ENCODE results near the gene RAB24. TPM values are rescaled to one million over a fixed set of nuclear protein-coding genes. Genes with fewer than 3 reads are reported as not detected.

Gene RAB24
- total RNA-seq, 1 donor from 2014 or later: 31.7 TPM

DNA sequence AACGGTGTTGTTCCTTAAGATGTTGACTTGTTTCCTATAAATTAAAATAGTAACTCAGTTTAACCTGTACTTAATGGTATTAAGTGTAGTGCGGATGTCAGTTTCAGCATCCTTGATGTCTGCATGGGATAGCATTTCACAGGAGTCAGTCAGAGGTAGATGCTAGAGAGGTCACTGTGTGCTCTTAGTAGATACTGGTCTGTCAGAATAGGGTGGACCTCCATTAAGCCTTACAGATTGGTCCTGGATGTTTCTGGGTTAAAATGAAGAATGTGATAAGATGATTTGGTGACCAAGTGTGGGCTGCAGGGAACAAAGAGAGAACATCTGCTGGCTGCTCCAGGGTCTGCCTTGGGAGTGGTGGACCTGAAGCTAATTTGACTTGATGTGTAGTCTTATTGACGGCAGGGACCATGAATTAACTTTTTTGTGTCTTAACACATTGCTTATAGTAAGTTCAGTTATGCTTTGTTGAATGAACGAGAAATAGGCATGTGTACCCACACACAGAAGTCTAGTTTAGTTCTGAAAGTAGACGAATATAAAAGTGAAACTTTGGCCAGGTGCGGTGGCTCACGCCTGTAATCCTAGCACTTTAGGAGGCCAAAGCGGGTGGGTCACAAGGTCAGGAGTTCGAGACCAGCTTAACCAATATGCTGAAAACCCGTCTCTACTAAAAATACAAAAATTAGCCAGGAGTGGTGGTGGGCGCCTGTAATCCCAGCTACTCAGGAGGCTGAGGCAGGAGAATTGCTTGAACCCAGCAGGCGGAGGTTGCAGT, 12.5 kb downstream of the RAB24 start:
- TF ChIP-seq CTCF (IDR thresholded peaks at IDR 0.05; ENCODE audit: insufficient read depth, low read depth, low read length) (no peak), EZH2 (IDR thresholded peaks at IDR 0.05; ENCODE audit: insufficient read depth, low read length) (no peak)
- H3K9me3 Mint-ChIP-seq (ENCODE audit: unreplicated experiment): no peaks in the 10 kb centered on the region
- H3K27me3 Mint-ChIP-seq (ENCODE audit: low read depth, unreplicated experiment): no peaks in the 10 kb centered on the region
- H3K36me3 Mint-ChIP-seq (ENCODE audit: low read depth, unreplicated experiment): peaks cover 31% of the 10 kb centered on the region
- no peak overlapping the region for H3K9ac ChIP-seq (ENCODE audit: low read length)
- no peak overlapping the region for H3K4me3 ChIP-seq (ENCODE audit: insufficient read depth, low read depth, low read length)
- DNase-seq (ENCODE audit: low read depth) (no peak), FAIRE-seq (no peak)
- peaks cover 55% of the 10 kb centered on the region for H3K36me3 ChIP-seq (ENCODE audit: insufficient read depth, low read length)
- H3K27me3 ChIP-seq (ENCODE audit: insufficient read depth, low read length): no peaks in the 10 kb centered on the region
- H4K20me1 ChIP-seq (ENCODE audit: insufficient read depth, low read length): peaks cover 11% of the 10 kb centered on the region
- H3K79me2 ChIP-seq (ENCODE audit: insufficient read depth, low read length): no peaks in the 10 kb centered on the region
- H3K4me1 ChIP-seq (ENCODE audit: insufficient read depth, low read length): no peaks in the 10 kb centered on the region
- no peak overlapping the region for H3K27ac Mint-ChIP-seq (ENCODE audit: unreplicated experiment)
- no peak overlapping the region for H2AFZ ChIP-seq (ENCODE audit: low read depth, low read length)
- H3K9me3 ChIP-seq (ENCODE audit: insufficient read depth, low read depth, low read length): no peaks in the 10 kb centered on the region
- no peak overlapping the region for H3K4me2 ChIP-seq (ENCODE audit: low read length)
- no peaks in the 10 kb centered on the region for H3K4me1 Mint-ChIP-seq (ENCODE audit: low read depth, unreplicated experiment)
- no peak overlapping the region for H3K27ac ChIP-seq (ENCODE audit: low read depth, low read length)
- no peak overlapping the region for H3K4me3 Mint-ChIP-seq (ENCODE audit: unreplicated experiment)

DNA sequence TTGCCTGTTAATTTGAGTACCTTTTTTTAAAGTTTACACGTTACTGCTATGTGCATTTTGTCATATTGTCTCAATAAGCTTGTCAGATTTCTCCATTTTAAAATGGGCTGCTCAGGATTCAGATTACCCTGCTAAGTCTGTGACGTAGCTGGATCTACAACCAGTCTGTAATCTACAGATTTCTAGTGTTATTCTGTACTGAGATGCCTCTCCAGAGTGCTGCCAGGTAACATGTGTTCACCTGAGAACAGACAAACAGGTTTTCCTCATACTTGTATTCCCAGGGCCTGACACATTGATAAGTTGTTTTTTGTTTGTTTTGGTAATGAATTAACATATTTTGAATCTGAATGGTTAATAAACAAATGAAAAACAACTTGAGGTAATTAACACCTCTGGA, 15.3 kb downstream of the RAB24 start:
- Mint-ChIP-seq H3K9me3 (ENCODE audit: unreplicated experiment) (no peaks in the 10 kb centered on the region), H3K27me3 (ENCODE audit: low read depth, unreplicated experiment) (no peaks in the 10 kb centered on the region), H3K27ac (ENCODE audit: unreplicated experiment) (no peak overlapping the region), H3K4me3 (ENCODE audit: unreplicated experiment) (no peak overlapping the region), H3K4me1 (ENCODE audit: low read depth, unreplicated experiment) (no peaks in the 10 kb centered on the region), H3K36me3 (ENCODE audit: low read depth, unreplicated experiment) (peaks cover 26% of the 10 kb centered on the region)
- Histone ChIP-seq H3K4me1 (ENCODE audit: insufficient read depth, low read length) (no peaks in the 10 kb centered on the region), H3K27me3 (ENCODE audit: insufficient read depth, low read length) (no peaks in the 10 kb centered on the region), H3K9ac (ENCODE audit: low read length) (no peak overlapping the region), H3K4me3 (ENCODE audit: insufficient read depth, low read depth, low read length) (no peak overlapping the region), H3K79me2 (ENCODE audit: insufficient read depth, low read length) (no peaks in the 10 kb centered on the region), H3K27ac (ENCODE audit: low read depth, low read length) (no peak overlapping the region), H3K36me3 (ENCODE audit: insufficient read depth, low read length) (peaks cover 48% of the 10 kb centered on the region), H3K9me3 (ENCODE audit: insufficient read depth, low read depth, low read length) (no peaks in the 10 kb centered on the region), H2AFZ (ENCODE audit: low read depth, low read length) (no peak overlapping the region), H4K20me1 (ENCODE audit: insufficient read depth, low read length) (peaks cover 9% of the 10 kb centered on the region), H3K4me2 (ENCODE audit: low read length) (no peak overlapping the region)
- FAIRE-seq: no peak
- TF ChIP-seq EZH2 (IDR thresholded peaks at IDR 0.05; ENCODE audit: insufficient read depth, low read length): no peak
- TF ChIP-seq CTCF (IDR thresholded peaks at IDR 0.05; ENCODE audit: insufficient read depth, low read depth, low read length): no peak
- DNase-seq (ENCODE audit: low read depth): no peak

GRCh38 chr5:177276886-177277285, 26.6 kb downstream of the RAB24 start:
- FAIRE-seq (no peak), DNase-seq (ENCODE audit: low read depth) (no peak)
- Histone ChIP-seq H3K79me2 (ENCODE audit: insufficient read depth, low read length) (peaks cover 2% of the 10 kb centered on the region), H3K36me3 (ENCODE audit: insufficient read depth, low read length) (peaks cover 41% of the 10 kb centered on the region), H3K4me1 (ENCODE audit: insufficient read depth, low read length) (no peaks in the 10 kb centered on the region), H3K27ac (ENCODE audit: low read depth, low read length) (no peak overlapping the region), H3K9me3 (ENCODE audit: insufficient read depth, low read depth, low read length) (no peaks in the 10 kb centered on the region), H4K20me1 (ENCODE audit: insufficient read depth, low read length) (peaks cover 21% of the 10 kb centered on the region), H3K9ac (ENCODE audit: low read length) (no peak overlapping the region), H3K4me2 (ENCODE audit: low read length) (no peak overlapping the region), H3K4me3 (ENCODE audit: insufficient read depth, low read depth, low read length) (no peak overlapping the region), H3K27me3 (ENCODE audit: insufficient read depth, low read length) (no peaks in the 10 kb centered on the region), H2AFZ (ENCODE audit: low read depth, low read length) (no peak overlapping the region)
- H3K27me3 Mint-ChIP-seq (ENCODE audit: low read depth, unreplicated experiment): no peaks in the 10 kb centered on the region
- H3K27ac Mint-ChIP-seq (ENCODE audit: unreplicated experiment): peak overlapping the region; percentile 41
- TF ChIP-seq EZH2 (IDR thresholded peaks at IDR 0.05; ENCODE audit: insufficient read depth, low read length): no peak
- TF ChIP-seq CTCF (IDR thresholded peaks at IDR 0.05; ENCODE audit: insufficient read depth, low read depth, low read length): no peak
- no peak overlapping the region for H3K4me3 Mint-ChIP-seq (ENCODE audit: unreplicated experiment)
- H3K9me3 Mint-ChIP-seq (ENCODE audit: unreplicated experiment): no peaks in the 10 kb centered on the region
- H3K36me3 Mint-ChIP-seq (ENCODE audit: low read depth, unreplicated experiment): peaks cover 19% of the 10 kb centered on the region
- peaks cover 8% of the 10 kb centered on the region for H3K4me1 Mint-ChIP-seq (ENCODE audit: low read depth, unreplicated experiment)

All from astrocyte (in vitro differentiated cells and primary cell).